HG02852 (cell line): ENCODE measurements around the gene DUS1L.

Experiments
- ATAC-seq: cut with Tn5 transposase; IDR thresholded peaks from one replicate; pipeline ENCODE4 v1.9.1; 2021; ENCODE audit warnings: mild to moderate bottlenecking, moderate library complexity; ENCODE audit not compliant: unreplicated experiment

DUS1L gene

DNA sequence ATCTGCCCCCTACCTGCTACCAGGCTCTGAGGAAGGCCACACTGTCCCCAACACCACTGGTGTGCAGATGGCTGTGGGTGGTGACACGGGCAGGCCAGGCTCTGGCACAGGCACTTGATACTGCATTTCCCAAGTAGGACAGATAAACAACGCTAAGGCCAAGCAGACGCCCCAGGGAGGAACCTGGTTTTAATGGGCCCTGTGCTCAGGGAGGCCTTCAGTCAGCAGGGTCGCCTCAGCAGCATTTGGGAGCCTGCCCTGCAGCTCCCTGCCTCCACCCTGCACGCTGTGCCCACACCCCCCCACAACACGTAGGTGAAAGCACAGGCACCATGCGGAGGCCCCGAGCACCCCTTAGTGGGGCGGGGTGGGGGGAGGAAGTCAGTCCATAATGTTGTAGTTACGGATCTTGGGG is 35.7 kb upstream of the DUS1L start:
- no peak for ATAC-seq

DNA sequence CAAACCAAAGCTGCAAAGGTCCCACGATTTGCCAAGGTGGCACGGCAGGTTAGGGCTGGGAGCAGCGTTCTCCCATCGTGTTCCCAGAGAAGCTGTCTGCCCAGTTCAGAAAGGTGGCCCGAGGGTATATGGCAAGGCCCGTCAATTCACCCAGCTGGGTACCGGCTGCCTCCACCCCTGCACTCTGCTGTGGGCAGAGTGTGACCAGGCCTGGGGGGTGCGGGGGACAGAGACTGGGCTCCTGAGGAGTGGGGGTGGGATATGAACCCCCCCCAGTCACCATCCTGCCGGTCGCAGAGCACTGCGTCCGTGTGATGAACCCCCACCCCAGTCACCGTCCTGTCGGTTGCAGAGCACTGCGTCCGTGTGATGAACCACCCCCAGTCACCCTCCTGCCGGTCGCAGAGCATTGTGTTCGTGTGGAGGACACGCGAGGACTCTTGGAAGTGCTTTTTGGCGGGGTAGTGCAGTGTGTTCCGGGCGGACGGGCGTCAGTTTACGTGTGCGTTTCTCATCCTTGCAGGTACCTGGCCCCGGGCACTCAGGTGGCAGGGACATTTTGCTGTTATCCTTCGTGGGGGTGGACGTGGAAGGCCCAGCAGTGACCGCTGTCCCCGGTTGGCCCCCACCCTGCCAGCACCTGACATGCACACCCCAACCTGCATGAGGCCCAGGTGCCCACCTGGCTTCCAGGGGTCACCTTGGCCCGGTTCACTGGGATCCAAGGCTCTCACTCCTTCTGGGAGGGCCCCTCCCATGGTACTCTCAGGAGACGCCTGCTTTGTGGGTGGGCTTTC is 35.1 kb upstream of the DUS1L start:
- ATAC-seq = no peak

GRCh38 chr17:82098939-82099763 is 33.5 kb upstream of the DUS1L start:
- ATAC-seq = peak; percentile 8

DNA sequence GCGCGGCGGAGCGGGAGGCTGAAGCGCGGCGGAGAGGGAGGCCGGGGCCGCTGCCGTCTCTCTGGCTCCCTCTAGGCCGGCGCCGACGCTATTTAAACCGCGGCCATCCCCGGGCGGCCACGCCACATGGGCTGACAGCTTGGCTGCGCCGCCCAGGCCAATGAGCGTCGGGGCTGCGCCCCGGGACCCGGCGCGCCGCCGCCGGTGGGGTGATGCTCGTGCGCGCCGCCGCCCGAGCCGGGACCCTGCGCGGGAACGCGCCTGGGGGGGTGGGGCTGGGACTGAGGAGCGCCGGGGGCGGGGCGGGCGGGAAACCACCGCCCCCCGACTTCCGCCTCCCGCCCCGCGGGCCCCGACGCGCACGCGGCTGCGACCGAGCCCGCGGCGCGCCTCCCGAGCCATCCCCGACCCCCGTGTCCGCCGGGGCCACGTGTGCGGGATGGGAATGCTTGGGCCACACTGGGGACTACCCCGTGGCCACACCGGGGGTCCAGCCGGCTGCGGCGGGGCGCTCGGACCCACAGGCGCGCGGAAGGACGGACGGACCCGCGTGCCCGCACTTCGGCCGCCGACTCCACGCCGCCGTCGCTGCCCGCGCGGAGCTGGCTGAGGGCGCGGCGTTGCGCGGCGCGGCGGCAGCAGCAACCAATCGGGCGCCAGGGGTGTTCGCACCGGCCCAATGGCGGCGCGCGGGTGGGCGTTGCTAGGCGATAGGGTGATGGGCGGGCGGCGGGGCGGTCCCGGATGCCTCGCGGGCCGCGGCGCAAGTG is 32.8 kb upstream of the DUS1L start, which contains the start of gene FASN:
Gene FASN, minus strand, starts transcription at position 68 of the 770 bp plus-strand sequence. CDS start 1,791 bp downstream, outside the sequence.
- peak; percentile 71 for ATAC-seq

GRCh38 chr17:82097919-82098168 is 32.2 kb upstream of the DUS1L start:
- ATAC-seq = no peak

GRCh38 chr17:82097184-82097918 is 31.7 kb upstream of the DUS1L start:
- peak; percentile 7 for ATAC-seq

DNA sequence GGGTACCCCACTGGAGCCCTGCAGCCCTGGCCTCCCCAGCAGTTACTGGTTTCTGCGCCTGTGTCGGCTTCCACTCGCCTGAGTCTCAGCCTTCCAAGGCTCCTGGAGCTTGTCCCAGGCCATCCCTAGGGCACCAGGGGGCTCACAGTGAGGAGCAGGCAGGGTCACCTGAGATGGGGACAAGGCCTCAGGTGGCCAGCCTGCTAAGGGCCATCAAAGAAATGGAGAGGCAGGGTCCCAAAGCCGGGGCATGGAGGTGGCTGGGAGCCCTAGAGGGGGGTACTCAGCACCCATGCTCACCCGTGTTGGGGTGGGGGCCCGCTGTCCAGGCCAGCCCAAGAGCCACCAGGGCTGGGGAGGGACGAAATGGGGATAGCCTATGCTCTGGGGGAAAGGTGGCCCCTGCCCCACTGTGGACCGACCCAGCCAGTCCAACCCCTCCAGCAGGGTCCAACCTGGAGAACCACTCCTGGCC is 31.1 kb upstream of the DUS1L start:
- ATAC-seq = no peak

GRCh38 chr17:82095777-82096708 is 30.4 kb upstream of the DUS1L start:
- no peak for ATAC-seq

DNA sequence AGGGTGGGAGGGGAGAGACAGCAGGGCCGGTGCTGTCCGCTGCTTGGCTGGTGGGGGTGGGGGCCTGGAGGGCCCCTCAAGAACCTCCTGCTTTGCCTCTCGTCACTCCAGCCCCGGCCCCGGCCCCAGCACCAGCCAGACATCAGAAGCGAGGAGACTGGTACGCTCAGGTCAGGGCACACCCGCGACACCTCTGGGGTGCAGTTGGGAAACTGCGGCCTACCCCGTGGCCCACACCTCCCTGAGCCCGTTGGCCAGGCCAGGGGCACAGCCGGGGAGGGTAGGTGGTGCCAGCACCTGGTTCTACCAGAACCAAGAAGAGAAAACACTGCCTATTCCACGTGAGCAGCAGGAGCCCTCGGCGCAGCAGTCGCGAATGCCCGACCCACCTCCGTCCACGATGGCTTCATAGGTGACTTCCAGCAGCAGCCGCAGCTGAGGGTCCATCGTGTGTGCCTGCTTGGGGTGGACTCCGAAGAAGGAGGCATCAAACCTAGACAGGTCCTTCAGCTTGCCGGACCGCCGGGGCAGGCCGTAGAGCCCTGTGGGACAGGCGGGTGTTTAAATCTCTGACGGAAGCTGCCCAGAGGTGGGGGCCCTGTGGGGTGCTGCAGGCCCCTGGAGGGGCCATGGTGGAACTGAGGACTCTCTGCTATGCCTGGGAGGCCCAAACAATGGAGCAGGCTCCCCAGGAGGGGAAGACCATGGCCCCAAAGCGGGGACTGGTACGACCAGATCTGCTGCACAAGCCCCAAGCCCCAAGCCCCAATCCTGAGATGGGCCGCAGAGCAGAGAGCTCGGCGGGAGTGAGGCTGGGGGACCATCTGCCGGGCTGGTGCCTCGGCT is 29.6 kb upstream of the DUS1L start:
- ATAC-seq = no peak

DNA sequence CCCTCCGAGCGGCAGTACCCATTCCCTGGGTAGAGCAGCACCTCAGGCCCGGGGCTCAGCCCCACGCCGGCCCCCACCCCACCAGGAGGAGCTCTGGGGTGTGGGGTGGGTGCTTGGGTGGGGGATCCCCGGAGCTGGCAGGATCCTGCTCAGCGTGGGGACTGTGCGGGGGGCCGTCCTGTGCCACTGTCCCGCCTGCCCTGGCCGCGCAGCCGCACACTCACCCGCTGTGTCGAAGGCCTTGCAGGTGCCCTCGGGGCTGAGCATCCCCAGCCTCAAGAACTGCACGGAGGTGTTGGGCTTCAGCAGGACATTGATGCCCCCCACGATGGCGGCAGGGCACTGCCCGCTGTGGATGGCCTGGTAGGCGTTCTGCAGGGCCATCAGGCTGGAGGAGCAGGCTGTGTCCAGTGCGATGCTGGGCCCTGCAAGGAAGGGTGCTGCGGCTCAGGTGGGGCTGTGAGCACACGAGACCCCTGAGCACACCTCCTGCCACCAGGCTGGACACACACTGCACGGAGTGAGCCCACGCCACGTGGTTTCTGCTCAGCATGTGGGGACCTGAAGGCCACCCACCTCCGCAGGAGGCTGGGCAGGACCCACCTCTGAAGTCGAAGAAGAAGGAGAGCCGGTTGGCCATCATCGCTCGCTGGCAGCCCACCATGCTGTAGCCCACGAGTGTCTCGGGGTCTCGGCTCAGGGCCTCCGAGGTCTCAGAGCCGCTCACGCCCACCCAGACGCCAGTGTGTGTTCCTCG is 27.6 kb upstream of the DUS1L start:
- no peak for ATAC-seq

- no peak for ATAC-seq
Measured at GRCh38 chr17:82092628-82092994, 27.0 kb upstream of the DUS1L start.

GRCh38 chr17:82092094-82092586 is 26.5 kb upstream of the DUS1L start:
- ATAC-seq = no peak

- no peak for ATAC-seq
Measured at GRCh38 chr17:82091264-82092066, 25.9 kb upstream of the DUS1L start.

GRCh38 chr17:82090549-82091263 is 25.1 kb upstream of the DUS1L start:
- no peak for ATAC-seq

- ATAC-seq = no peak
Measured at GRCh38 chr17:82089723-82090548, 24.3 kb upstream of the DUS1L start.
